ENCODE results near the gene LARGE1.

Gene LARGE1

GRCh38 chr22:33781411-33781810, 138.9 kb downstream of the LARGE1 start:
- Histone ChIP-seq H3K36me3 (ENCODE audit: control insufficient read depth, insufficient read depth, low read length) (no peaks in the 10 kb centered on the region), H3K4me3 (ENCODE audit: low read depth, low read length) (no peak overlapping the region), H3K9ac (ENCODE audit: low read depth, low read length) (no peak overlapping the region), H3K9me3 (ENCODE audit: control insufficient read depth, insufficient read depth, low read length) (no peaks in the 10 kb centered on the region), H3K27me3 (ENCODE audit: control insufficient read depth, insufficient read depth, low read length) (no peaks in the 10 kb centered on the region), H3K4me1 (ENCODE audit: control insufficient read depth, insufficient read depth, low read length) (peaks cover 18% of the 10 kb centered on the region; the same call in 1 of the 2 replicates), H3K27ac (ENCODE audit: low read depth, low read length) (no peak overlapping the region)

GRCh38 chr22:33780531-33781136, 139.6 kb downstream of the LARGE1 start:
- peaks cover 24% of the 10 kb centered on the region for H3K4me1 ChIP-seq (ENCODE audit: control insufficient read depth, insufficient read depth, low read length)
- H3K27ac ChIP-seq (ENCODE audit: low read depth, low read length): no peak overlapping the region
- H3K9me3 ChIP-seq (ENCODE audit: control insufficient read depth, insufficient read depth, low read length): no peaks in the 10 kb centered on the region
- H3K9ac ChIP-seq (ENCODE audit: low read depth, low read length): no peak overlapping the region
- no peak overlapping the region for H3K4me3 ChIP-seq (ENCODE audit: low read depth, low read length)
- H3K36me3 ChIP-seq (ENCODE audit: control insufficient read depth, insufficient read depth, low read length): no peaks in the 10 kb centered on the region
- no peaks in the 10 kb centered on the region for H3K27me3 ChIP-seq (ENCODE audit: control insufficient read depth, insufficient read depth, low read length)

- Histone ChIP-seq H3K27ac (ENCODE audit: low read depth, low read length) (no peak overlapping the region), H3K9me3 (ENCODE audit: control insufficient read depth, insufficient read depth, low read length) (no peaks in the 10 kb centered on the region), H3K4me1 (ENCODE audit: control insufficient read depth, insufficient read depth, low read length) (peaks cover 24% of the 10 kb centered on the region), H3K9ac (ENCODE audit: low read depth, low read length) (no peak overlapping the region), H3K27me3 (ENCODE audit: control insufficient read depth, insufficient read depth, low read length) (no peaks in the 10 kb centered on the region), H3K36me3 (ENCODE audit: control insufficient read depth, insufficient read depth, low read length) (no peaks in the 10 kb centered on the region), H3K4me3 (ENCODE audit: low read depth, low read length) (no peak overlapping the region)
These were observed 141.0 kb downstream of the LARGE1 start for GRCh38 chr22:33779243-33779642.

GRCh38 chr22:33776491-33776890, 143.8 kb downstream of the LARGE1 start:
- Histone ChIP-seq H3K4me1 (ENCODE audit: control insufficient read depth, insufficient read depth, low read length) (peaks cover 18% of the 10 kb centered on the region), H3K4me3 (ENCODE audit: low read depth, low read length) (no peak overlapping the region), H3K36me3 (ENCODE audit: control insufficient read depth, insufficient read depth, low read length) (no peaks in the 10 kb centered on the region), H3K27me3 (ENCODE audit: control insufficient read depth, insufficient read depth, low read length) (no peaks in the 10 kb centered on the region), H3K9ac (ENCODE audit: low read depth, low read length) (no peak overlapping the region), H3K27ac (ENCODE audit: low read depth, low read length) (no peak overlapping the region), H3K9me3 (ENCODE audit: control insufficient read depth, insufficient read depth, low read length) (no peaks in the 10 kb centered on the region)

DNA sequence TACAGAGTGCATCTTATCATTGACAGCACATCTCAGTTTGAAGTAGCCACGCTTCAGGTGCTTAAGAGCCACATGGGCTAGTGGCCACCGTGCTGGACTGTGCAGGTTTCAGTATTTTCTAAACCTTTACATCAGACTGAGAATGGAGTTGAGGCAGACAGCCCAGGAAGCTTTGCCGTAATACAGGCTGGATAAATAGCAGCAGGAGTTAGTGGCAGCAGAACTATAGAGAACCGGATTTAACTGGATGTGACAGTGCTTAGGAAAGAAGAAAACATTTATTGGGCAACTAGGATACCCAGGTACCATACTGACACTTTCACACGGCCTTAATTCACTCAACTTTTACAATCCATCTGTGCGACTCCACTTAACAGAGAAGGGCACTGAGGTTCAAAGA, 145.5 kb downstream of the LARGE1 start:
- no peak overlapping the region for H3K27ac ChIP-seq (ENCODE audit: low read depth, low read length)
- H3K27me3 ChIP-seq (ENCODE audit: control insufficient read depth, insufficient read depth, low read length): no peaks in the 10 kb centered on the region
- no peak overlapping the region for H3K9ac ChIP-seq (ENCODE audit: low read depth, low read length)
- no peaks in the 10 kb centered on the region for H3K9me3 ChIP-seq (ENCODE audit: control insufficient read depth, insufficient read depth, low read length)
- no peak overlapping the region for H3K4me3 ChIP-seq (ENCODE audit: low read depth, low read length)
- H3K4me1 ChIP-seq (ENCODE audit: control insufficient read depth, insufficient read depth, low read length): peaks cover 13% of the 10 kb centered on the region
- H3K36me3 ChIP-seq (ENCODE audit: control insufficient read depth, insufficient read depth, low read length): no peaks in the 10 kb centered on the region

DNA sequence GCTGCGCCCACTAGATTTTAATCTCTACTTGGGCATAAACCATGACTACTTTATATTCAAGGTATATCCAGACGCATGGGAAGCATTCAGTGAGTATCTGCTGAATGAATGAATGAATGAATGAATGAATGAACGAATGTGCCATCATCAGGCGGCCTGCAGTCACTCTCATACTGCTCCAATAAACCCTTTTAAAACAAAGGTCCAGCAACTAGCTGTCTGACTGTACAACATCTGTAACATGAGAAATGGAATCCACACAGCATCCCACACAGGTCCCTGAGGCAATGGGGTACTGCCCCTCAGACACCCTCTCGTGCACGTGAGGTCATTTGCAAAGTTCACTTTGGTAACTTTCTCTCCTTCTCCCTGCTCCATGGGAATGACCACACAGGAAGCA, 147.5 kb downstream of the LARGE1 start:
- H3K27ac ChIP-seq (ENCODE audit: low read depth, low read length): no peak overlapping the region
- H3K36me3 ChIP-seq (ENCODE audit: control insufficient read depth, insufficient read depth, low read length): no peaks in the 10 kb centered on the region
- peaks cover 22% of the 10 kb centered on the region for H3K4me1 ChIP-seq (ENCODE audit: control insufficient read depth, insufficient read depth, low read length)
- H3K4me3 ChIP-seq (ENCODE audit: low read depth, low read length): no peak overlapping the region
- no peaks in the 10 kb centered on the region for H3K9me3 ChIP-seq (ENCODE audit: control insufficient read depth, insufficient read depth, low read length)
- H3K9ac ChIP-seq (ENCODE audit: low read depth, low read length): no peak overlapping the region
- H3K27me3 ChIP-seq (ENCODE audit: control insufficient read depth, insufficient read depth, low read length): no peaks in the 10 kb centered on the region

DNA sequence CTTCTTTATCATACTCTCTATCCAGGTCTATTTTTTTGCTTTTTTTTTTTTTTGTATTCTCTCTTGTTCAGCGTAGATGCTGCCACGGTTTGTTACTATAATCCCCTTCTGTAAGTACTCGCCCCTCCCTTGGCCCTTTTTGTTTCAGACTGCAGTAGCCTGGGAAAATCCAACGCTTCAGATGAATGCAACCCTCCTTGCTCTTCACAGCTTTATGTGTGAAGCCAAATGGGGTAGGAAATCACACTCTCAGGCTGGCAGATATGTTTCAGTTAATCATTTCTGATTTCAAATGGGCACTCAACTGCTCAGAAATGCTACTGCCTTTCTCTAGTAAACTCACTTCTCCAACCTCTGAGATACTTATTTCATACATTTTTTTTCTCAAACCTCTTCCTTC, 149.1 kb downstream of the LARGE1 start:
- Histone ChIP-seq H3K9ac (ENCODE audit: low read depth, low read length) (no peak overlapping the region), H3K27me3 (ENCODE audit: control insufficient read depth, insufficient read depth, low read length) (no peaks in the 10 kb centered on the region), H3K36me3 (ENCODE audit: control insufficient read depth, insufficient read depth, low read length) (no peaks in the 10 kb centered on the region), H3K4me1 (ENCODE audit: control insufficient read depth, insufficient read depth, low read length) (peaks cover 13% of the 10 kb centered on the region; the same call in 1 of the 2 replicates), H3K27ac (ENCODE audit: low read depth, low read length) (no peak overlapping the region), H3K9me3 (ENCODE audit: control insufficient read depth, insufficient read depth, low read length) (no peaks in the 10 kb centered on the region), H3K4me3 (ENCODE audit: low read depth, low read length) (no peak overlapping the region)

GRCh38 chr22:33770723-33771122, 149.6 kb downstream of the LARGE1 start:
- Histone ChIP-seq H3K9ac (ENCODE audit: low read depth, low read length) (no peak overlapping the region), H3K4me1 (ENCODE audit: control insufficient read depth, insufficient read depth, low read length) (0 out of 2 replicates have a peak, but pooled peaks cover 9% of the 10 kb centered on the region), H3K4me3 (ENCODE audit: low read depth, low read length) (no peak overlapping the region), H3K36me3 (ENCODE audit: control insufficient read depth, insufficient read depth, low read length) (no peaks in the 10 kb centered on the region), H3K27me3 (ENCODE audit: control insufficient read depth, insufficient read depth, low read length) (no peaks in the 10 kb centered on the region), H3K27ac (ENCODE audit: low read depth, low read length) (no peak overlapping the region), H3K9me3 (ENCODE audit: control insufficient read depth, insufficient read depth, low read length) (no peaks in the 10 kb centered on the region)

DNA sequence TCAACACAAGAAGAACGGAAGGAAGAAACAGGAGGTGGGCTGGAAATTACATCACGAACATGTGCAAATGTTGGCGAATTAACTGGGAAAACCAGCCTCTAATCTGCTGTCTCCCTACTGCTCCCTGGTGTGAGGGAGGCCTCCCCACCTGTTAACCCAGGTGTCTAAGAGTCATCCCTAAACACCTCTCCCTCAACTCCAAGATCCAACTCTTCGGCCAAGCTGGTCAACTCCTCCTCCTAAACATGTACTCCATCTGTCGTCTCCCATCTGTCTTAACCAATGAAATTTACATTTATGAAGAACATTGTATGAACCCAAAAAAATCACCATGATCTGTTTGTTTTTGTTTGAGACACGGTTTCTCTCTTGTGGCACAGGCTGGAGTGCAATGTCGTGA, 154.2 kb downstream of the LARGE1 start:
- no peaks in the 10 kb centered on the region for H3K36me3 ChIP-seq (ENCODE audit: control insufficient read depth, insufficient read depth, low read length)
- H3K27me3 ChIP-seq (ENCODE audit: control insufficient read depth, insufficient read depth, low read length): no peaks in the 10 kb centered on the region
- no peak overlapping the region for H3K4me3 ChIP-seq (ENCODE audit: low read depth, low read length)
- no peak overlapping the region for H3K27ac ChIP-seq (ENCODE audit: low read depth, low read length)
- no peaks in the 10 kb centered on the region for H3K9me3 ChIP-seq (ENCODE audit: control insufficient read depth, insufficient read depth, low read length)
- no peak overlapping the region for H3K9ac ChIP-seq (ENCODE audit: low read depth, low read length)
- H3K4me1 ChIP-seq (ENCODE audit: control insufficient read depth, insufficient read depth, low read length): 0 out of 2 replicates have a peak, but pooled peaks cover 9% of the 10 kb centered on the region

DNA sequence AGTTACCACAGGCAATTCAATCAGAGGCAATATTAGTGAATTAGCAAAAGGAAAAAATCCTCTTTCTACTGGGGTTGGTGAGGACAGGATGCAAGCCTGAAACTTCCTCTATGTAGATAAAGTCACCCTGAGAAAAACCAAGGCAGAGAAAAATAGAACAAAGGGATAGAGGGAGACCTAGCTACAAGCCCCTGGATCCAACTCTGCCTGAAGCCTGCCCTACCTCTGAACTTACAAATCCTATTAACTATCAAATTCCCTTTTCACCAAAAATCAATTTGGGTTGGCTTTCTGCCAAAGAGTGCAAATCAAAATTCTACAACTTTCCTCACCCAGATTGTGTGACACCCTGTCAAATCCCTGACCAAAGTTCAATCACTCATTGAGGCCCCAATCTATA, 161.3 kb downstream of the LARGE1 start:
- H3K27ac ChIP-seq (ENCODE audit: low read depth, low read length): no peak overlapping the region
- no peaks in the 10 kb centered on the region for H3K27me3 ChIP-seq (ENCODE audit: control insufficient read depth, insufficient read depth, low read length)
- H3K9me3 ChIP-seq (ENCODE audit: control insufficient read depth, insufficient read depth, low read length): no peaks in the 10 kb centered on the region
- peaks cover 24% of the 10 kb centered on the region for H3K4me1 ChIP-seq (ENCODE audit: control insufficient read depth, insufficient read depth, low read length)
- no peak overlapping the region; the same call in 1 of the 2 replicates for H3K9ac ChIP-seq (ENCODE audit: low read depth, low read length)
- no peak overlapping the region for H3K4me3 ChIP-seq (ENCODE audit: low read depth, low read length)
- H3K36me3 ChIP-seq (ENCODE audit: control insufficient read depth, insufficient read depth, low read length): 0 out of 2 replicates have a peak, but pooled peaks cover 5% of the 10 kb centered on the region

DNA sequence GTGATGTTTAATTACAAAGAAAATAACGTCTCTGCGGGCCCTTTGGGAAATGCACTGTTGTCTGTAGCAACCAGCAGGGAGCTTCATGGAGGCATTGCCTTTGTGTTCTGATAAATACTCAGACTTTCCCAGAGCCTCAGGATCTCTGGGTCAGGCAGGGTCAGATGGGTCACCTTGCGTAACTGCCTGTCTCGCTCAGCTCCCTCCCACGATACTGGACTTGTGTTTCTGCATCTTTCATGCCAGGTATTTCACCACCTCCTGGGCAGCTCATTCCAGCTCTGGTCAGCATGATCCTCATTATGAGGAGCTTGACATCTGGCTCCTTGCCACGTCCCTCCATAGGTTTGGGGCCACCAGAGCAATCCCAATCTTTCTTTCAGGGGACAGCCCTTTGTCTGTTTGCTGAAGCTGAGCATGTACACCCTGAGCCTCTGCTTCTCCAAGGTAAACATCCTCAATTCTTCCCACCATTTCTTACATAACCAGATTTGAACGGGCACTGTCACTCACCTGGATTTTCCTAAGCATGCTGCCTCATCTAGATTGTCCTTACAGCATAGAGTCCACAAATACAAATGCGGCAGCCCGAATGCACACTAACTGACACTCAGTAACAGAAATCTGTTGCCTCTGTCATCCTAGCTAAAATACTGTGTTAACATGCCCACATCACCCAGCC, 162.3 kb downstream of the LARGE1 start:
- H3K27ac ChIP-seq (ENCODE audit: low read depth, low read length): peak overlapping the region; percentile 76
- H3K9me3 ChIP-seq (ENCODE audit: control insufficient read depth, insufficient read depth, low read length): no peaks in the 10 kb centered on the region
- H3K9ac ChIP-seq (ENCODE audit: low read depth, low read length): no peak overlapping the region
- peak overlapping the region; percentile 16; the same call in 1 of the 2 replicates for H3K4me3 ChIP-seq (ENCODE audit: low read depth, low read length)
- peaks cover 24% of the 10 kb centered on the region for H3K4me1 ChIP-seq (ENCODE audit: control insufficient read depth, insufficient read depth, low read length)
- H3K36me3 ChIP-seq (ENCODE audit: control insufficient read depth, insufficient read depth, low read length): 0 out of 2 replicates have a peak, but pooled peaks cover 5% of the 10 kb centered on the region
- H3K27me3 ChIP-seq (ENCODE audit: control insufficient read depth, insufficient read depth, low read length): no peaks in the 10 kb centered on the region
